Measurements from ENCODE around the gene KIF3A.

KIF3A gene

DNA sequence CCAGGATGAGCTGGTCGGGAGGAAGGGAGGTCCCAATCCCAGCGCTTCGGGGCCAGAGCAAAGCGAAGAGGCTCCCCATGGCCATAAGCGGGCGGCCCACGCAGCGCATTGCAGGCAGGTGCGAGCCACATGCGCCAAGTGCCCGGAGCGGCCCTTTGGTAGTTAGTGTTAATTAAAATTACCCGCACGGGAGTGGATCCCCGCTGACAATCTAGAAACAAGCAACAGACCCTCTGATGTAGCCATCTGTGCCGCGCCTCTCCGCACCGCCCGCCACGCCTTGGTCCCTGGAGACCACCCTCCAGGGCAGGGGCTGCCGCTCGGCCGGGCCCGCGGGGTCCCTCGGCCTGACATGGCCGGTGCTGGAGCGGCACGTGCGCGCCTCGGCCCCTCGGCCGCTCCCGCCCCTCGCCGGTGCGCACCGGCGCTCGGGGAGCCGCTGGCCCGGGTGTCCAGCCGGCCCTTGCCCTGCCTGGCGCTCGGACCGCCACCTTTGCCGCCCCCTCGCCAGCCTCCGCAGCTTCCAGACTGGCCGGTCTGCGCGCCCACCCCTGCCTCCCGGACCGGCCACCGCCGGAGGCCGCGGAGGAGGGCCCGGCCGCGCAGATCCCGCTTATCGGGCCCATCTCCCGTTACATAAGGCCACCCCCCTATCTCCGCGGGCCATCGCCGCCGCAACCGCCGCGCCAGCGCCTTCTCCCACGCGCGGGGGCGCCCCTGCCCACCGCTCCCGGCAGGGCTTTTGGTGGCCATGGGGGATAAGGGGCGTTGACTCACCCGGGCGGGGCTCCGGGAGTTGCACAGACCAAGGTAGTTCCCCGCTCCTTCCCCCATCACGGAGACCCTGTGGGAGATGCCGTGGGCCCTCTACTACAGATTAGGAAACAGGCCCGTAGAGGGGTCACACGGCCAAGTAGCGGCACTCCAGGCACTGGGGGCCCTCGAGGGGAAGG is 81.2 kb downstream of the KIF3A start:
- H3K4me3 ChIP-seq (ENCODE audit: low read length): peak overlapping the region; percentile 49
- TF ChIP-seq, protein P1, sequence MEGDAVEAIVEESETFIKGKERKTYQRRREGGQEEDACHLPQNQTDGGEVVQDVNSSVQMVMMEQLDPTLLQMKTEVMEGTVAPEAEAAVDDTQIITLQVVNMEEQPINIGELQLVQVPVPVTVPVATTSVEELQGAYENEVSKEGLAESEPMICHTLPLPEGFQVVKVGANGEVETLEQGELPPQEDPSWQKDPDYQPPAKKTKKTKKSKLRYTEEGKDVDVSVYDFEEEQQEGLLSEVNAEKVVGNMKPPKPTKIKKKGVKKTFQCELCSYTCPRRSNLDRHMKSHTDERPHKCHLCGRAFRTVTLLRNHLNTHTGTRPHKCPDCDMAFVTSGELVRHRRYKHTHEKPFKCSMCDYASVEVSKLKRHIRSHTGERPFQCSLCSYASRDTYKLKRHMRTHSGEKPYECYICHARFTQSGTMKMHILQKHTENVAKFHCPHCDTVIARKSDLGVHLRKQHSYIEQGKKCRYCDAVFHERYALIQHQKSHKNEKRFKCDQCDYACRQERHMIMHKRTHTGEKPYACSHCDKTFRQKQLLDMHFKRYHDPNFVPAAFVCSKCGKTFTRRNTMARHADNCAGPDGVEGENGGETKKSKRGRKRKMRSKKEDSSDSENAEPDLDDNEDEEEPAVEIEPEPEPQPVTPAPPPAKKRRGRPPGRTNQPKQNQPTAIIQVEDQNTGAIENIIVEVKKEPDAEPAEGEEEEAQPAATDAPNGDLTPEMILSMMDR (conservative IDR thresholded peaks at IDR 0.05; ENCODE audit: low read length): no peak
- peak; percentile 10 for DNase-seq (ENCODE audit: low read depth)

DNA sequence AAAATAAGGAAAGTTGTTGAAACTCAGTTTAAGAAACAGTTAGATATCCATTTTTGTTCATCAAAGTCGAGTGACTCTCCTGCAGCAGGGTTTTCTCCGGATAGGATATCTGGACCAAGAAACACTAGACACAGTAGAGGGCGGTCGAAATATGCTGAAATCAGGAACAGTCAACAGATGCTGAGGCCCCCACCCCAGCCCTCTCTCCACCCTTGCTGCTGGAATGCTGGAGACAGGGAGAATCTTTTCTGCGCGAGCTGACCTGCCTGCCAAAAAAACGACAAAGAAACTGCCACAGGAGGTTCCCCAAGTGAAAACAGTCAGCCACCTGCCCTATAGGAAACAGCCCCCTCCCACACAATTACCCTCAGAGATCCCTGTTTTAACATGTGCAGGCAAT is 83.6 kb downstream of the KIF3A start:
- peak; percentile 6 for DNase-seq (ENCODE audit: low read depth)
- no peak overlapping the region for H3K4me3 ChIP-seq (ENCODE audit: low read length)
- TF ChIP-seq, protein P1 (conservative IDR thresholded peaks at IDR 0.05; ENCODE audit: low read length): peak; percentile 11; the same call in 1 of the 2 replicates

DNA sequence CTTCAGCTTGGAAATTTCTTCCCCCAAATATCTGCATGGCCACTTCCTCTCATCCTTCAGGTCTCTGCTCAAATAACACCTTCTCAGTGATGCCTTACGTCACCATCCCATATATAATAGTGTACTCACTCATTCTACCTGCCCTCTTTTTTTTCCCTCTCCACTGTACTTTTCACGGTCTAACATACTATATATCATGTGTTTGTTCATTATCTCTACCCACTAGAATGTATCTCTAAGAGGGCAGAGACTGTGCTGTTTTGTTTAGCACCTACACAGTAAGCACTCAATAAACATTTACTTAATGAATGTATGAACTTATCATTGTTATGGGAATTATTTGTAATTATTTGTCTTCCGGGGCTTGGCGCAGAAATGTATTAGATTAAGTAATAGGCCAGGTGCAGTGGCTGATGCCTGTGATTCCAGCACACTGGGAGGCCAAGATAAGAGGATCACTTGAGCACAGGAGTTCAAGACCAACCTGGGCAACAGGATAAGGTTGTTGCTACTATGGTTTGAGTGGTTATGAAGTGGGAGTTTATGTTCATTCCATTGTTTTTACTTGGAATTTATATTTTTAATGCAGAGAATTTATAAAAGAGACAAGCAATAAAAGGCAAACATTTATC is 85.4 kb downstream of the KIF3A start:
- no peak overlapping the region for H3K4me3 ChIP-seq (ENCODE audit: low read length)
- no peak for DNase-seq (ENCODE audit: low read depth)
- TF ChIP-seq, protein P1 (conservative IDR thresholded peaks at IDR 0.05; ENCODE audit: low read length): no peak

DNA sequence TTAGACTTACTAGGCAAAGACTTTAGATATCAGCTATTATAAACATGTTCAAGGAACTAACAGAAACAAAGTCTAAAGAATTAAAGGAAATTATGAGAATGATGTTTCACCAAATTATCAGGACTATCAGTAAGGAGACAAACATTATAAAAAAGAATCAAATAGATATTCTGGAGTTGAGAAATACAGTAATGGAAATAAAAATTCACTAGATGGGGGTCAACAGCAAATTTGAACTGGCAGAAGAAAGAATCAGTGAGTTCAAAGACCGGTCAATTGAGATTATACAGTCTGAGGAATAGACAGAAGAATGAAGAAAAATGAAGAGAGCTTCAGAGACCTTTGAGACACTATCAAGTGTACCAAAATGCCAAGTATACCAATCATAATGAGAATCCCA is 89.0 kb downstream of the KIF3A start:
- H3K4me3 ChIP-seq (ENCODE audit: low read length): no peak overlapping the region
- TF ChIP-seq, protein P1 (conservative IDR thresholded peaks at IDR 0.05; ENCODE audit: low read length): no peak
- DNase-seq (ENCODE audit: low read depth): no peak

DNA sequence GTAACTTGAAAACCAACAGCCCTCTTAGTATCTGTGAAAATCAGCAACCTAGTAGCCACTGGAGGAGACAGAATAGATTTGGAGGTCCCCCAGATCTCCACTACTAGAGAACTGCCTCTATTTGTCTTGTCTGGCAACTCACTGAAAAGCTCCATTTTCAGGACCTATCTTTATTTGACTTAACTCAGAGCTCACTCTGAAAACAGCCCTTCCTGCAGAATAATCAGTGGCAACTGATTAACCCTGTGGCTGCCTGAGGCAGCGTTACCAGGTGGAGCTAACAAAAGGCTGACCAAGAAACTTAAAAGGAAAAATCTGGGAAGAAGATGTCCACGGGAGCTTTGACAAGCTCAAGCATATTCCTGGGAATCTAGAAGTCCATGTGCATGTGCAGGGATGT is 89.9 kb downstream of the KIF3A start:
- DNase-seq (ENCODE audit: low read depth): no peak
- TF ChIP-seq, protein P1 (conservative IDR thresholded peaks at IDR 0.05; ENCODE audit: low read length): no peak

DNA sequence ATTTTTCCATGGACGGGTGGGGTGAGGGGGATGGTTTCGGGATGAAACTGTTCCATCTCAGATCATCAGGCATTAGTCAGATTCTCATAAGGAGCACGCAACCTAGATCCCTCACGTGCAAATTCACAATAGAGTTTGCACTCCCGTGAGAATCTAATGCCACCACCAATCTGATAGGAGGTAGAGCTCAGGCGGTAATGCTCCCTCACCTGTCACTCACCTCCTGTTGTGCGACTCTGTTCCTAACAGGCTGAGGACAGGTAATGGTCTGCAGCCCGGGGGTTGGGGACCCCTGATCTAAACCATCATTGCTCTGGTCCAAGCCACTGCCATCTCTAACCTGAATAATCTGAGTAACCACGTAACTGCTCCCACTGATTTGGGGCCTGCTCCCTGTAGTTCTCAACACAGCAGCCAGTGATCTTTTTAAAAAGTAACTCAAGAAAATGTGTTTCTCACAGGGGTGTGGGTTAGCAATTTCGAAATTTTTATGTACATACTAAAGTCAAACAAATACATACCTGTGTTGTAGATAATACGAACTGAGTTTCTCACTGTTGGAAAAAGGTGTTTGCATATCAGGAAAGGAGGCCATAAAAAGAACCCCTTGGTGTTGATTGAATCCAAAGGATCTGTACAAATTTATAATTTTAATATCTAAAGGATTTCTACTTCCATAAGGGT is 90.6 kb downstream of the KIF3A start:
- no peak for DNase-seq (ENCODE audit: low read depth)
- no peak overlapping the region for H3K4me3 ChIP-seq (ENCODE audit: low read length)
- TF ChIP-seq, protein P1 (conservative IDR thresholded peaks at IDR 0.05; ENCODE audit: low read length): no peak

More for the DNA sequence above, 89.9 kb downstream of the KIF3A start:
- H3K4me3 ChIP-seq (ENCODE audit: low read length): no peak overlapping the region

Data from AG10803 (cell line).